HepG2 (cell line): ENCODE data around the gene BCKDHB. TPM values are rescaled to one million over a fixed set of nuclear protein-coding genes. Genes with fewer than 3 reads are reported as not detected.
A peak's percentile ranks its signal among the peaks of the same experiment; 100 is the strongest.

Experiments
- ATAC-seq: fragments of 200-7000 bp; cut with Tn5 transposase; 3 replicates; pipeline ENCODE4 v1.9.1; 2020; ENCODE audit warnings: mild to moderate bottlenecking, moderate library complexity
- BruUV-seq: library from RNA; stranded (reverse); fragments of 400-500 nt; replicated peaks from 2 replicates; lab custom pipeline; 2021; lab: Mats Ljungman, UMichigan
- CTCF ChIA-PET: fragments of 300-600 bp; formaldehyde crosslinking; extraction: SDS; loops from one replicate; lab custom pipeline; 2021; ENCODE audit warnings: low total read pairs, inconsistent platforms, low intra/inter-chr PET ratio; lab: Yijun Ruan, JAX
- POLR2A ChIA-PET: fragments of 350-600 bp; sonication (Branson Sonifier 250); formaldehyde crosslinking; loops from one replicate; lab custom pipeline; 2020; ENCODE audit warnings: antibody characterized with exemption, inconsistent platforms; lab: Yijun Ruan, JAX
- DNase-seq: peaks from one replicate; pipeline ENCODE4 v3.0.0-alpha.2; 2015; ENCODE audit warnings: low spot score
- FAIRE-seq: peaks from 3 replicates; lab custom pipeline; 2011; peaks lifted over from hg19 to GRCh38; lab: Jason Lieb, UNC
- H2AFZ ChIP-seq: one replicate; pipeline ENCODE4 v1.6.1; 2011; ENCODE audit warnings: low read length, inconsistent platforms
- H3K27ac ChIP-seq: fragments of 300-600 bp; 3 replicates; pipeline ENCODE4 v1.8.0; 2011; ENCODE audit warnings: mixed run types, mild to moderate bottlenecking, mixed read lengths, low read length, inconsistent platforms; ENCODE audit not compliant: insufficient read depth; ENCODE audit errors: extremely low read length
- H3K27me3 ChIP-seq, 2 experiments: fragments of 200-600 bp in 1 of 2; 2 replicates in 1 of 2; 3 replicates in 1 of 2; pipeline versions ENCODE4 v1.6.0 to v1.8.0; 2011; ENCODE audit warnings: low read length in 2 of 2, mild to moderate bottlenecking in 2 of 2, moderate library complexity in 2 of 2, inconsistent platforms in 1 of 2; ENCODE audit not compliant: insufficient read depth in 2 of 2, control insufficient read depth in 1 of 2
- H3K36me3 ChIP-seq, 2 experiments: fragments of 200-600 bp in 1 of 2; replicated peaks in 1 of 2; 2 replicates in 1 of 2; 3 replicates in 1 of 2; pipeline versions ENCODE4 v1.5.1 to v1.8.0; 2011; ENCODE audit warnings: low read length in 2 of 2, inconsistent platforms in 1 of 2; ENCODE audit not compliant: insufficient read depth in 2 of 2, control insufficient read depth in 1 of 2
- H3K4me1 ChIP-seq: 2 replicates; pipeline ENCODE4 v1.5.1; 2012; ENCODE audit warnings: low read length, inconsistent platforms; ENCODE audit not compliant: insufficient read depth
- H3K4me2 ChIP-seq: 2 replicates; pipeline ENCODE4 v1.6.0; 2011; ENCODE audit warnings: low read depth, low read length, inconsistent platforms
- H3K4me3 ChIP-seq, 3 experiments: fragments of 200-600 bp in 1 of 3; sonication (generic), shearing (Covaris generic) in 1 of 3; replicated peaks in 1 of 3; 2 replicates each; pipeline ENCODE4 v1.5.1; 2011 to 2016; ENCODE audit warnings: low read length in 3 of 3, inconsistent platforms in 2 of 3, low read depth in 2 of 3, mild to moderate bottlenecking in 2 of 3, control low read depth in 1 of 3, mixed read lengths in 1 of 3; ENCODE audit not compliant: insufficient read depth in 1 of 3
- H3K79me2 ChIP-seq: one replicate; pipeline ENCODE4 v1.6.1; 2011; ENCODE audit warnings: low read length, inconsistent platforms; ENCODE audit not compliant: insufficient read depth
- H3K9ac ChIP-seq: 2 replicates; pipeline ENCODE4 v1.6.0; 2011; ENCODE audit warnings: mild to moderate bottlenecking, low read depth, low read length, inconsistent platforms; ENCODE audit not compliant: insufficient read depth
- H3K9me3 ChIP-seq: 2 replicates; pipeline ENCODE4 v1.5.1; 2012; ENCODE audit warnings: mild to moderate bottlenecking, low read length
- H4K20me1 ChIP-seq: 2 replicates; pipeline ENCODE4 v1.6.0; 2011; ENCODE audit warnings: inconsistent platforms, mild to moderate bottlenecking, low read length, moderate library complexity; ENCODE audit not compliant: insufficient read depth
- BHLHE40 ChIP-seq: IDR thresholded peaks from 2 replicates; pipeline ENCODE4 v1.6.1; 2011; ENCODE audit warnings: low read length, improper control_type of control experiment
- E2F5 ChIP-seq: sonication (generic); formaldehyde crosslinking; conservative IDR thresholded peaks from 2 replicates; pipeline ENCODE4 v1.4.0; 2020; ENCODE audit warnings: missing genetic modification reagents
- MAFK ChIP-seq, 2 experiments: IDR thresholded peaks in 1 of 2; conservative IDR thresholded peaks in 1 of 2; 2 replicates each; pipeline ENCODE4 v1.6.1; 2011; ENCODE audit warnings: improper control_type of control experiment in 2 of 2, low read length in 2 of 2
- NFE2L1 ChIP-seq: sonication (generic); formaldehyde crosslinking; IDR thresholded peaks from 2 replicates; pipeline ENCODE4 v1.4.0; 2020; ENCODE audit warnings: missing genetic modification reagents, mild to moderate bottlenecking, borderline replicate concordance
- NFE2L2 ChIP-seq: fragments of 150-350 bp; IDR thresholded peaks from 2 replicates; pipeline ENCODE4 v1.6.1; 2014; ENCODE audit warnings: low read length
- SIX4 ChIP-seq: sonication (generic); formaldehyde crosslinking; IDR thresholded peaks from 2 replicates; pipeline ENCODE4 v1.4.0; 2020; ENCODE audit warnings: missing genetic modification reagents
- ZNF33A ChIP-seq: sonication (generic); formaldehyde crosslinking; IDR thresholded peaks from 2 replicates; pipeline ENCODE4 v1.5.1; 2020; ENCODE audit warnings: missing genetic modification reagents, mild to moderate bottlenecking, moderate library complexity, borderline replicate concordance
- WGBS: methylation state at CpG from one replicate; pipeline ENCODE4 v1.1.6; 2017; ENCODE audit warnings: low lambda C conversion rate; 5-methylcytosine and 5-hydroxymethylcytosine counted together
- in situ Hi-C: cut with HindIII; loops from 2 replicates; pipeline ENCODE4 v1.10.0; 2017; ENCODE audit warnings: low pct_unique_long_range_greater_than_20kb; ENCODE audit not compliant: extremely low pct_ligation_motif_present
- intact Hi-C: fragments of 100-400 bp; cut with micrococcal nuclease; formaldehyde crosslinking; loops from one replicate; pipeline ENCODE4 v1.10.0; 2022; ENCODE audit not compliant: unreplicated experiment
- polyA plus RNA-seq, 8 experiments: library from polyadenylated mRNA; depleted of rRNA in 3 of 8; stranded (reverse) in 7 of 8; unstranded in 1 of 8; fragments of >200 nt; fragmentation: Illumina TruSeq in 4 of 8; extraction: Trizol in 4 of 8; gene quantifications; 2 replicates each; pipeline versions ENCODE4 v1.2.1 to v1.2.3, GENCODE V29; 2011 to 2016; ENCODE audit warnings: low read depth in 4 of 8, missing spikeins in 1 of 8, mixed read lengths in 1 of 8; ENCODE audit not compliant: insufficient read depth in 1 of 8
- total RNA-seq, 5 experiments: library from RNA; depleted of rRNA; stranded (reverse); fragments of >200 nt; fragmentation: Illumina TruSeq; extraction: Trizol; gene quantifications; 2 replicates each; pipeline ENCODE4 v1.2.3, GENCODE V29; 2016; ENCODE audit warnings: low read depth in 1 of 5

BCKDHB gene
- total and polyA plus RNA-seq, 2 of the 13 experiments (the other 11 are each of a cell fraction or from before 2014, with no cell fraction given) = 10.8 to 13.6 TPM

- TF ChIP-seq E2F5 (no peak), SIX4 (CRISPR knock-in tag) (no peak), MAFK (conservative IDR thresholded peaks at IDR 0.05 in 1 of 2, IDR thresholded peaks at IDR 0.05 in 1 of 2; ENCODE audit: low read length in 2 of 2) (peak; percentile 31 to 70; a peak in 3 of 4 replicates), ZNF33A (no peak), NFE2L1 (CRISPR knock-in tag) (no peak)
Measured at GRCh38 chr6:80206758-80207157, 100.3 kb downstream of the BCKDHB start (continued).

GRCh38 chr6:80209430-80209829 is 103.0 kb downstream of the BCKDHB start:
- no peak overlapping the region for H2AFZ ChIP-seq
- no peak overlapping the region for H3K4me3 ChIP-seq
- H3K27me3 ChIP-seq = no peaks in the 10 kb centered on the region
- in situ Hi-C loops (no loop called here), intact Hi-C loops (no loop called here)
- H3K36me3 ChIP-seq = peaks cover 0 to 4% of the 10 kb centered on the region in 2 experiments; a peak in 1 of 5 replicates
- H3K79me2 ChIP-seq = no peaks in the 10 kb centered on the region
- DNase-seq (no peak), ATAC-seq (no peak), FAIRE-seq (no peak)
- no peak overlapping the region for H3K4me2 ChIP-seq
- no peak overlapping the region for H3K9ac ChIP-seq
- no peaks in the 10 kb centered on the region for H3K9me3 ChIP-seq
- BruUV-seq = no TSS peak
- H4K20me1 ChIP-seq = no peaks in the 10 kb centered on the region
- WGBS = 100% methylated on average over 1 of the region's 1 CpG
- TF ChIP-seq NFE2L2 (0 out of 2 replicates have a peak, but pooled peaks have one; percentile 2), BHLHE40 (no peak)
- ChIA-PET CTCF (no interaction called here), POLR2A (no interaction called here)
- no peak overlapping the region for H3K27ac ChIP-seq
- H3K4me1 ChIP-seq = no peaks in the 10 kb centered on the region
